SK-N-SH (cell line): ENCODE data around the gene ELAPOR1. TPM values are rescaled to one million over a fixed set of nuclear protein-coding genes. Genes with fewer than 3 reads are reported as not detected.

Experiments used
- CTCF ChIA-PET: fragments of 300-600, 350-600 bp; formaldehyde crosslinking; extraction: SDS; loops from one replicate; lab custom pipeline; 2021; lab: Yijun Ruan, JAX
- POLR2A ChIA-PET: fragments of 350-600 bp; sonication (Branson Sonifier 250); formaldehyde crosslinking; extraction: SDS; loops from one replicate; lab custom pipeline; 2020; ENCODE audit warnings: antibody characterized with exemption, inconsistent platforms; lab: Yijun Ruan, JAX
- DNase-seq: peaks from one replicate; pipeline ENCODE4 v3.0.0; 2012
- H2AFZ ChIP-seq: fragments of 200-600 bp; sonication (generic); 2 replicates; pipeline ENCODE4 v1.8.1; 2016; ENCODE audit warnings: antibody characterized with exemption, mild to moderate bottlenecking, low read depth
- H3F3A ChIP-seq: fragments of 200-600 bp; sonication (generic); replicated peaks from 2 replicates; pipeline ENCODE3; 2016; ENCODE audit warnings: antibody characterized with exemption, mild to moderate bottlenecking; ENCODE audit not compliant: insufficient read depth
- H3K27ac ChIP-seq, 2 experiments: fragments of 200-500 bp in 1 of 2; fragments of 200-600 bp in 1 of 2; sonication (Bioruptor generic) in 1 of 2; sonication (generic), shearing (Covaris generic) in 1 of 2; 2 replicates each; pipeline versions ENCODE4 v1.5.1 to v1.6.1; 2014 to 2016; ENCODE audit warnings: low read depth in 2 of 2, inconsistent platforms in 1 of 2, low read length in 1 of 2, mild to moderate bottlenecking in 1 of 2, mixed read lengths in 1 of 2
- H3K27me3 ChIP-seq: fragments of 200-600 bp; sonication (generic), shearing (Covaris generic); 2 replicates; pipeline ENCODE4 v1.6.1; 2016; ENCODE audit warnings: mixed run types; ENCODE audit not compliant: insufficient read depth
- H3K36me3 ChIP-seq, 2 experiments: fragments of 200-500 bp in 1 of 2; fragments of 200-600 bp in 1 of 2; sonication (Bioruptor generic) in 1 of 2; sonication (generic) in 1 of 2; replicated peaks in 1 of 2; 2 replicates each; pipeline versions ENCODE3 to v1.5.1; 2014 to 2016; ENCODE audit warnings: low read length in 1 of 2, mild to moderate bottlenecking in 1 of 2; ENCODE audit not compliant: insufficient read depth in 2 of 2, control insufficient read depth in 1 of 2
- H3K4me1 ChIP-seq, 2 experiments: fragments of 200-500 bp in 1 of 2; fragments of 200-600 bp in 1 of 2; sonication (Bioruptor generic) in 1 of 2; sonication (generic), shearing (Covaris generic) in 1 of 2; 2 replicates each; pipeline versions ENCODE4 v1.5.1 to v1.6.1; 2014 to 2016; ENCODE audit warnings: low read depth in 1 of 2, low read length in 1 of 2, mixed run types in 1 of 2; ENCODE audit not compliant: insufficient read depth in 2 of 2, control insufficient read depth in 1 of 2
- H3K4me2 ChIP-seq: fragments of 200-600 bp; sonication (generic), shearing (Covaris generic); 2 replicates; pipeline ENCODE4 v1.6.1; 2017; ENCODE audit warnings: mixed run types
- H3K4me3 ChIP-seq, 2 experiments: fragments of 200-500 bp in 1 of 2; fragments of 200-600 bp in 1 of 2; sonication (Bioruptor generic) in 1 of 2; sonication (generic), shearing (Covaris generic) in 1 of 2; 2 replicates each; pipeline versions ENCODE4 v1.5.1 to v1.8.1; 2014 to 2016; ENCODE audit warnings: low read depth in 2 of 2, inconsistent platforms in 1 of 2, low read length in 1 of 2, mild to moderate bottlenecking in 1 of 2, mixed read lengths in 1 of 2, moderate library complexity in 1 of 2
- H3K79me2 ChIP-seq: fragments of 200-600 bp; sonication (generic); 2 replicates; pipeline ENCODE4 v1.8.1; 2017; ENCODE audit warnings: mild to moderate bottlenecking; ENCODE audit not compliant: insufficient read depth
- H3K9ac ChIP-seq: fragments of 200-600 bp; sonication (generic); 2 replicates; pipeline ENCODE4 v1.6.1; 2017; ENCODE audit warnings: mixed run types
- H3K9me2 ChIP-seq: fragments of 200-600 bp; sonication (generic); 2 replicates; pipeline ENCODE4 v1.6.1; 2017; ENCODE audit warnings: mixed run types
- H3K9me3 ChIP-seq: fragments of 200-600 bp; sonication (generic); 2 replicates; pipeline ENCODE4 v1.6.1; 2017; ENCODE audit warnings: mixed run types, mild to moderate bottlenecking, moderate library complexity
- H4K20me1 ChIP-seq: fragments of 200-600 bp; sonication (generic); 2 replicates; pipeline ENCODE4 v1.6.1; 2017; ENCODE audit warnings: mild to moderate bottlenecking, mixed run types; ENCODE audit not compliant: insufficient read depth
- ELF1 ChIP-seq: IDR thresholded peaks from 2 replicates; pipeline ENCODE4 v1.4.0; 2012
- FOSL2 ChIP-seq: IDR thresholded peaks from 2 replicates; pipeline ENCODE4 v1.4.0; 2012; ENCODE audit warnings: low read depth, mild to moderate bottlenecking, moderate library complexity, borderline replicate concordance
- IRF3 ChIP-seq: fragments of 150-350 bp; IDR thresholded peaks from 2 replicates; pipeline ENCODE4 v1.6.1; 2016; ENCODE audit warnings: mild to moderate bottlenecking, low read depth, low read length
- JUND ChIP-seq: IDR thresholded peaks from 2 replicates; pipeline ENCODE4 v1.4.0; 2012
- MEF2A ChIP-seq: IDR thresholded peaks from 2 replicates; pipeline ENCODE4 v1.4.0; 2012; ENCODE audit warnings: low read depth, borderline replicate concordance
- NFIC ChIP-seq: IDR thresholded peaks from 2 replicates; pipeline ENCODE4 v1.4.0; 2012; ENCODE audit warnings: borderline replicate concordance
- PBX3 ChIP-seq: IDR thresholded peaks from 2 replicates; pipeline ENCODE4; 2012
- POLR2AphosphoS5 ChIP-seq: IDR thresholded peaks from 2 replicates; pipeline ENCODE4 v1.6.1; 2012; ENCODE audit warnings: low read depth, low read length
- RAD21 ChIP-seq: IDR thresholded peaks from 2 replicates; pipeline ENCODE4 v1.6.1; 2012; ENCODE audit warnings: mild to moderate bottlenecking, low read length
- RCOR1 ChIP-seq: fragments of 150-350 bp; IDR thresholded peaks from 2 replicates; pipeline ENCODE4 v1.6.1; 2017; ENCODE audit warnings: antibody characterized with exemption, low read length
- SIN3A ChIP-seq: IDR thresholded peaks from 2 replicates; pipeline ENCODE4 v1.6.1; 2012; ENCODE audit warnings: low read depth, mild to moderate bottlenecking, low read length, moderate library complexity, borderline replicate concordance
- TAF1 ChIP-seq: IDR thresholded peaks from 2 replicates; pipeline ENCODE4 v1.6.1; 2012; ENCODE audit warnings: low read depth, mild to moderate bottlenecking, low read length, moderate library complexity, borderline replicate concordance
- TCF12 ChIP-seq: IDR thresholded peaks from 2 replicates; pipeline ENCODE4 v1.4.0; 2012
- TEAD4 ChIP-seq: IDR thresholded peaks from 2 replicates; pipeline ENCODE4 v1.4.0; 2012; ENCODE audit warnings: mild to moderate bottlenecking, borderline replicate concordance; ENCODE audit not compliant: insufficient read depth
- USF2 ChIP-seq: fragments of 150-350 bp; IDR thresholded peaks from 2 replicates; pipeline ENCODE4 v1.6.1; 2017; ENCODE audit warnings: antibody characterized with exemption, low read length, low read depth, borderline replicate concordance
- YY1 ChIP-seq: IDR thresholded peaks from 2 replicates; pipeline ENCODE4 v1.4.0; 2012; ENCODE audit warnings: low read depth, mild to moderate bottlenecking
- WGBS: methylation state at CpG from one replicate; pipeline ENCODE4 v1.1.6; 2017; ENCODE audit warnings: low lambda C conversion rate; 5-methylcytosine and 5-hydroxymethylcytosine counted together
- polyA plus RNA-seq, 3 experiments: library from polyadenylated mRNA; depleted of rRNA; stranded (reverse); fragments of >200 nt; gene quantifications; 2 replicates each; pipeline ENCODE4 v1.2.3, GENCODE V29; 2012
- TF ChIP-seq, protein P1 (sequence below): IDR thresholded peaks from 2 replicates; pipeline ENCODE4 v1.4.0; 2012; ENCODE audit warnings: low read depth, borderline replicate concordance
- TF ChIP-seq, protein P2 (sequence below): fragments of 200-600 bp; sonication (generic); IDR thresholded peaks from 2 replicates; pipeline ENCODE4 v1.6.1; 2017; ENCODE audit warnings: antibody characterized with exemption, mild to moderate bottlenecking, moderate library complexity
- TF ChIP-seq, protein P3 (sequence below): IDR thresholded peaks from 2 replicates; pipeline ENCODE4 v1.4.0; 2012; ENCODE audit warnings: low read depth

Gene ELAPOR1
- polyA plus RNA-seq, 1 of the 3 experiments (the other 2 are of a cell fraction) = 1.2 TPM

- CTCF ChIA-PET = interaction anchor here (0.9 kb wide), 1 partner anchor 22 kb away, joined by 3 read pairs; no protein-coding TSS in a partner anchor
- Histone ChIP-seq H3K4me1 (no peaks in the 10 kb centered on the region; a peak in 2 of 4 replicates), H3K9me2 (no peaks in the 10 kb centered on the region), H3F3A (peaks cover 6% of the 10 kb centered on the region), H3K9ac (no peak overlapping the region), H3K79me2 (peaks cover 25% of the 10 kb centered on the region), H4K20me1 (0 out of 2 replicates have a peak, but pooled peaks cover under 1% of the 10 kb centered on the region), H3K4me3 (no peak overlapping the region), H3K27me3 (no peaks in the 10 kb centered on the region), H3K36me3 (peaks cover under 1 to 6% of the 10 kb centered on the region in 2 experiments), H3K27ac (no peak overlapping the region), H3K4me2 (no peak overlapping the region), H3K9me3 (no peaks in the 10 kb centered on the region), H2AFZ (no peak overlapping the region)
- 86% methylated on average over 1 of the region's 1 CpG for WGBS
- no peak for DNase-seq
- TF ChIP-seq, protein P1, sequence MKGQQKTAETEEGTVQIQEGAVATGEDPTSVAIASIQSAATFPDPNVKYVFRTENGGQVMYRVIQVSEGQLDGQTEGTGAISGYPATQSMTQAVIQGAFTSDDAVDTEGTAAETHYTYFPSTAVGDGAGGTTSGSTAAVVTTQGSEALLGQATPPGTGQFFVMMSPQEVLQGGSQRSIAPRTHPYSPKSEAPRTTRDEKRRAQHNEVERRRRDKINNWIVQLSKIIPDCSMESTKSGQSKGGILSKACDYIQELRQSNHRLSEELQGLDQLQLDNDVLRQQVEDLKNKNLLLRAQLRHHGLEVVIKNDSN = no peak
- no peak for TF ChIP-seq SIN3A
- TF ChIP-seq TAF1 = no peak
- no peak for TF ChIP-seq TCF12
- TF ChIP-seq JUND = no peak
- no peak for TF ChIP-seq TEAD4
- no peak for TF ChIP-seq ELF1
- TF ChIP-seq POLR2AphosphoS5 = no peak
- no peak for TF ChIP-seq MEF2A
- TF ChIP-seq RCOR1 = no peak
- no peak for TF ChIP-seq FOSL2
- TF ChIP-seq USF2 = no peak
- TF ChIP-seq, protein P2, sequence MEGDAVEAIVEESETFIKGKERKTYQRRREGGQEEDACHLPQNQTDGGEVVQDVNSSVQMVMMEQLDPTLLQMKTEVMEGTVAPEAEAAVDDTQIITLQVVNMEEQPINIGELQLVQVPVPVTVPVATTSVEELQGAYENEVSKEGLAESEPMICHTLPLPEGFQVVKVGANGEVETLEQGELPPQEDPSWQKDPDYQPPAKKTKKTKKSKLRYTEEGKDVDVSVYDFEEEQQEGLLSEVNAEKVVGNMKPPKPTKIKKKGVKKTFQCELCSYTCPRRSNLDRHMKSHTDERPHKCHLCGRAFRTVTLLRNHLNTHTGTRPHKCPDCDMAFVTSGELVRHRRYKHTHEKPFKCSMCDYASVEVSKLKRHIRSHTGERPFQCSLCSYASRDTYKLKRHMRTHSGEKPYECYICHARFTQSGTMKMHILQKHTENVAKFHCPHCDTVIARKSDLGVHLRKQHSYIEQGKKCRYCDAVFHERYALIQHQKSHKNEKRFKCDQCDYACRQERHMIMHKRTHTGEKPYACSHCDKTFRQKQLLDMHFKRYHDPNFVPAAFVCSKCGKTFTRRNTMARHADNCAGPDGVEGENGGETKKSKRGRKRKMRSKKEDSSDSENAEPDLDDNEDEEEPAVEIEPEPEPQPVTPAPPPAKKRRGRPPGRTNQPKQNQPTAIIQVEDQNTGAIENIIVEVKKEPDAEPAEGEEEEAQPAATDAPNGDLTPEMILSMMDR = no peak
- POLR2A ChIA-PET = no interaction called here
Measured at GRCh38 chr1:109078317-109078716, 35.6 kb upstream of the ELAPOR1 start.

DNA sequence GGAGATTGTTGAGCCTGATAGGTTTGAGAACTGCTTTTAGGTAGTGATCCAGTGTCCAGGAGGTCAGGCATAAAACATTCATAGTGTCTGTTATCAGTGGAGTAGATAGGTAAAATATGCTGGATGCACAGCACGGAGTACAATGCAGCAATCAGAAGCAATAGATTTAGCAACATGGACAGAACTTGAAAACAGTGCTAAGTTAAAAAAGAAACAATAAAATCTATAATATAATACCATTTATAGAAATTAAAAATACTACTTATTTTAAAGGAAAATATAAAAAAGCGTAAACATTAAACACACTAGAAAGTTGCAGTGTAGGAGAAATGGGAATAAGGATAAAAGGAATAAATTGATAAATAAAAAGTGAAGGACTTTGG is 34.7 kb upstream of the ELAPOR1 start:
- peaks cover 6% of the 10 kb centered on the region for H3F3A ChIP-seq
- no peaks in the 10 kb centered on the region for H3K27me3 ChIP-seq
- WGBS = 97% methylated on average over 2 of the region's 2 CpGs
- H3K27ac ChIP-seq = no peak overlapping the region
- TF ChIP-seq TAF1 (no peak), YY1 (no peak), POLR2AphosphoS5 (no peak), USF2 (no peak), IRF3 (no peak), ELF1 (no peak), RAD21 (no peak), SIN3A (no peak), MEF2A (no peak), NFIC (no peak), PBX3 (no peak)
- TF ChIP-seq, protein P3, sequence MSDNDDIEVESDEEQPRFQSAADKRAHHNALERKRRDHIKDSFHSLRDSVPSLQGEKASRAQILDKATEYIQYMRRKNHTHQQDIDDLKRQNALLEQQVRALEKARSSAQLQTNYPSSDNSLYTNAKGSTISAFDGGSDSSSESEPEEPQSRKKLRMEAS = no peak
- TF ChIP-seq, all 33 proteins: peak for 0
- H3K4me1 ChIP-seq = no peaks in the 10 kb centered on the region; a peak in 2 of 4 replicates
- H3K36me3 ChIP-seq = no peaks in the 10 kb centered on the region
- H3K4me2 ChIP-seq = no peak overlapping the region
- no peak for DNase-seq
- no peaks in the 10 kb centered on the region for H4K20me1 ChIP-seq
- H3K79me2 ChIP-seq = peaks cover 16% of the 10 kb centered on the region
- ChIA-PET CTCF (interaction anchor here (0.9 kb wide), 1 partner anchor 21 kb away, joined by 3 read pairs; no protein-coding TSS in a partner anchor), POLR2A (no interaction called here)
- no peak overlapping the region for H3K9ac ChIP-seq
- no peak overlapping the region for H2AFZ ChIP-seq
- no peak overlapping the region for H3K4me3 ChIP-seq
- no peaks in the 10 kb centered on the region for H3K9me3 ChIP-seq
- no peaks in the 10 kb centered on the region for H3K9me2 ChIP-seq
